Cardiac atrium fibroblast (primary cell): ENCODE data around the gene PLA2G1B. TPM values are rescaled to one million over a fixed set of nuclear protein-coding genes. Genes with fewer than 3 reads are reported as not detected.

ENCODE experiments used
- total RNA-seq: library from RNA; depleted of rRNA; stranded (reverse); fragments of >200 nt; gene quantifications from 2 replicates; pipeline ENCODE4 v1.2.3, GENCODE V29; 2015

PLA2G1B gene
- not detected in 2 replicates for total RNA-seq

DNA sequence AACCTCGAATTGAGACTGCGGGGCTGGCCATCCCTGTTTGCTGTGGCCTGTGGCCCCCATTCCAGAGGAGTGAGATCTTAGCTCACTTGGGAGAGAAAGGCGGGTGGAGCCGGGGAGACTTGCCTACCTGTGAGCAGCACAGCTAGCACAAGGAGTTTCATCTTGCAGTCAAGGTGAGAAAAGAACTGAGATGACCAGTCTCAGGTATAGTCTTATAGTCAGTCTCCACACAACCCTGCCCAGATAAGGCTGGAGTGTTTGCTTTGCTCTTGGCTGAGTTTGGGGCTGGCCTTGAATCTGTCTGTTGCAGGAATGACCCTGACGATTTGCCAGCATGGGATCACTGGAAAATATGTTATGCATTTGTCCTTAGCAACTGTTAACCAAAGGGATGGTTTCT is at the start of gene PLA2G1B:
TSS of gene PLA2G1B (minus strand) at position 187 of the 400 bp plus-strand sequence. CDS start at position 161, 26 bp downstream.

DNA sequence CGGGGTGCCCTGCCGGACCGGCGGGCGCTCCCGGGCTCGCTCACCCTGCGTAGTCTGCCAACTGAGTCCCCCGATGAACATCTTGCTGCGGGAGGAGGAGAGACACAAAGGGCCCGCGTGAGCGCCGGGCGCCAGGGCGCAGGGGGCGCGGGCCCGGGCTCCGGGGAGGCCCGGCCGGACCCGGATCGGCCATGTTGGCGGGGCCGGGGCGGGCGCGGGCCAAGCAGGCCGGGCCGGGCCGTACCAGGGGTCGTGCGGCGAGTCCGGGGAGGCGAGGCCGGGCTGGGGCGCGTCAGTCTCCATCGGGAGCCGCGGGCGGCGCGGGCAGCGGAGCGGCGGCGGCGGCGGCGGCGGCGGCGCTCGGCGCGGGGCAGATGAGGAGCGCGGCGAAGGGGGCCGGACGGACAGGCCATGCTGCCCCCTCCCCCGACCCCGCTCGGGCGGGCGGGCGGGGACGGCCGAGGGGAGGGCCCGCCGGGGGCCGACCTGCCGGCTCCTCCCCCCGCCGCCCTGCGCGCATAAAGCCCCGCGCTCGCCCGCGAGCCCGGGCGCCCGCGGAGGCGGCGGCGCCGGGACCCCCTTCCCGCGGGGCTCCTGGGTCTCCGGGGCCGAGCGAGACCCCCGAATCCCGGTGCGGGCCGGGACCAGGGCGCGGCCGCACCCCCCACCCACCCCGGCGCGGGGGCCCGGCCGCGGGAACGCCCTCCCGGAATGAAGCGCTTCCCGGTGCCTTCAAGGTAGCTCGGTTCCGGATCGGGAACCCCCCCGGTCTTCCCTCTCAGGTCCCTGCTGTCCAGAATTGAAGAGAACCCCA is 41.4 kb upstream of the PLA2G1B start, which contains the start of gene MSI1:
TSS of gene MSI1 (minus strand) at position 376 of the 814 bp plus-strand sequence. CDS start at position 303, 73 bp downstream.

GRCh38 chr12:120301962-120302815 is 25.4 kb downstream of the PLA2G1B start, which contains the start of gene SIRT4:
Gene SIRT4 (plus strand): TSS chr12:120302321. CDS start chr12:120303562, 1,241 bp downstream.

DNA sequence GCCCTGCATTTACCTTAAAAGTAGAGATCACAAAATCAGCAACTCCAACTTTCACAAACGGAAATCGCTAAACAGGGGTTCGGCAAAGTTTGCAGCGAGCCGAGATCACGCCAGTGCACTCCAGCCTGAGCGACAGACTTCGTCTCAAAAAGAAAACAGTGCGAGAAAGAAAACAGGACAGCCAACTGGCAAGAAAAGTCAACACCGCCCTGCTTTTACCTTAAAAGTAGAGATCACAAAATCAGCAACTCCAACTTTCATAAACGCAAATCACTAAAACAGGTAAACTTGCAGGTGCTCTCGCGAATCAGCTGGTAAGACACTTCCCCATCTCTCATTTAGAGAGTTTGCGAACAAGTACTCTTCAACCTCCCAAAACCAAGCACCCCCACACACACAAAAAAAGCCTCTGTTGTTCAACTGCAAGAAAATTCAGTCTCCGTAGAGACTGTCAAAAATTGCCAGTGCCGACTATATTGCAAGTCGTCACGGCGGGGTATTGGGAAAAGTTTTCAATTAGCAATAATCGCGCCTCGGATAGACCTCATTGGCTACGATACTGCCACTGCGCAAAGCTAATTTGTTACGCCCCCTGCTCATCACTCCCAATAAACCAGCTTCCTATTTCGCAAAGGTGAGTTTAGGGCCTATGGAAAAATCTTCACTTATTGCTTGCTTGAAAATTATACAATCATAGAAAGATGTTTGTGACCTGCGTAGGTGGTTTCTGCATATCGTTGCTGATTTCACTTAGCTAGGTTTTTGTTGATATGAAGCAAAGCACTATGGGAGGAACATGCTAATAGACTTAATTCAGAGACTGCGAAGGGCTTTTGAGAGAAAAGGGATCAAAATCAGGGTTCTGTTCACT is 34.7 kb downstream of the PLA2G1B start, which contains the start of gene RNU4-1:
TSS of gene RNU4-1 (minus strand) at position 577 of the 871 bp plus-strand sequence.

Other genes with a start within 250 kb of the PLA2G1B start
- 28.8 and 40.3 TPM in 2 replicates for gene RAB35, start 211.0 kb downstream of the PLA2G1B start, total RNA-seq
- gene GCN1, start 133.1 kb downstream of the PLA2G1B start, total RNA-seq = 47.3 and 104 TPM in 2 replicates
- gene RPLP0, start 126.7 kb downstream of the PLA2G1B start, total RNA-seq = 5,621 and 6,104 TPM in 2 replicates
- 78.2 and 84.7 TPM in 2 replicates for gene PXN, start 62.0 kb downstream of the PLA2G1B start, total RNA-seq
- gene RNU4-2, start 35.9 kb downstream of the PLA2G1B start, total RNA-seq = not detected in 2 replicates
- not detected in 2 replicates for gene RNU4-1, start 34.5 kb downstream of the PLA2G1B start, total RNA-seq
- 1.1 TPM in 2 replicates for gene SIRT4, start 25.5 kb downstream of the PLA2G1B start, total RNA-seq
- 1.5 TPM in 1 of 2 replicates, not detected in the other for gene MSI1, start 41.4 kb upstream of the PLA2G1B start, total RNA-seq
- gene COX6A1, start 110.3 kb upstream of the PLA2G1B start, total RNA-seq = 390 and 440 TPM in 2 replicates
- gene TRIAP1, start 118.6 kb upstream of the PLA2G1B start, total RNA-seq = 34.7 and 39.9 TPM in 2 replicates
- 15.5 and 19.0 TPM in 2 replicates for gene GATC, start 118.7 kb upstream of the PLA2G1B start, total RNA-seq
- 59.9 and 75.5 TPM in 2 replicates for gene SRSF9, start 142.0 kb upstream of the PLA2G1B start, total RNA-seq
- 292 and 308 TPM in 2 replicates for gene DYNLL1, start 168.3 kb upstream of the PLA2G1B start, total RNA-seq
- 16.8 and 24.9 TPM in 2 replicates for gene COQ5, start 201.4 kb upstream of the PLA2G1B start, total RNA-seq
- gene RNF10, start 206.6 kb upstream of the PLA2G1B start, total RNA-seq = 77.6 and 82.1 TPM in 2 replicates